ENCODE data around the gene IGSF8. TPM values are rescaled to one million over a fixed set of nuclear protein-coding genes. Genes with fewer than 3 reads are reported as not detected.

Gene IGSF8
- total and polyA plus RNA-seq, 2 of the 8 experiments (the other 6 are each of a cell fraction or from before 2014, with no cell fraction given) = 69.6 to 132 TPM

GRCh38 chr1:160101037-160101716, 2.8 kb upstream of the IGSF8 start (continued):
- TF ChIP-seq EP300 (IDR thresholded peaks at IDR 0.05; ENCODE audit: borderline replicate concordance in 1 of 2, low read depth in 2 of 2, low read length in 2 of 2) (peak in 1 of 2 experiments; percentile 70; a peak in 1 of 3 replicates), CHD2 (IDR thresholded peaks at IDR 0.05; ENCODE audit: low read length) (no peak), MAX (IDR thresholded peaks at IDR 0.05) (peak; percentile 87), SIN3A (conservative IDR thresholded peaks at IDR 0.05 in 1 of 2, IDR thresholded peaks at IDR 0.05 in 1 of 2; ENCODE audit: low read depth in 1 of 2, low read length in 2 of 2) (peak; percentile 52 to 73; a peak in 1 of 4 replicates), YY1 (IDR thresholded peaks at IDR 0.05; ENCODE audit: low read depth, low read length) (peak; percentile 68; the same call in 1 of the 2 replicates), EGR1 (IDR thresholded peaks at IDR 0.05; ENCODE audit: borderline replicate concordance, low read depth, low read length) (0 out of 2 replicates have a peak, but pooled peaks have one; percentile 25), RAD21 (IDR thresholded peaks at IDR 0.05 in 1 of 2, conservative IDR thresholded peaks at IDR 0.05 in 1 of 2; ENCODE audit: low read depth in 2 of 2, low read length in 2 of 2) (peak; percentile 96 to 98), TCF12 (IDR thresholded peaks at IDR 0.05; ENCODE audit: low read depth, low read length) (0 out of 2 replicates have a peak, but pooled peaks have one; percentile 8), CEBPB (IDR thresholded peaks at IDR 0.05; ENCODE audit: low read depth, low read length) (peak; percentile 71)

Data from H1 (cell line).